ENCODE results near the gene SULT4A1. TPM values are rescaled to one million over a fixed set of nuclear protein-coding genes. Genes with fewer than 3 reads are reported as not detected.

Gene SULT4A1
- total and polyA plus RNA-seq, 2 of the 4 experiments (the other 2 are of a cell fraction): 1.1 to 5.2 TPM

GRCh38 chr22:43830931-43831560 lies 31.3 kb downstream of the SULT4A1 start:
- Histone ChIP-seq H3K79me1 (ENCODE audit: low read depth in 1 of 2, low read length in 2 of 2) (no peaks in the 10 kb centered on the region), H3K23ac (ENCODE audit: low read depth, low read length) (no peak overlapping the region), H3K14ac (replicated peaks; ENCODE audit: low read depth, low read length) (no peak overlapping the region), H4K8ac (ENCODE audit: low read depth in 2 of 2, low read length in 2 of 2) (no peak overlapping the region), H2BK20ac (ENCODE audit: low read depth, low read length) (no peak overlapping the region), H2BK15ac (ENCODE audit: low read depth, low read length) (no peak overlapping the region), H3K9me1 (ENCODE audit: insufficient read depth, low read length) (peaks cover 13% of the 10 kb centered on the region), H3K4me2 (ENCODE audit: low read depth, low read length) (no peak overlapping the region), H4K91ac (ENCODE audit: insufficient read depth, low read depth, low read length) (no peak overlapping the region), H3K9me3 (ENCODE audit: control insufficient read depth, insufficient read depth, low read length) (no peaks in the 10 kb centered on the region), H4K20me1 (ENCODE audit: insufficient read depth, low read length) (no peaks in the 10 kb centered on the region; the same call in 1 of the 2 replicates), H2BK120ac (ENCODE audit: low read depth, low read length) (no peak overlapping the region), H3K36me3 (ENCODE audit: control insufficient read depth, insufficient read depth, low read length) (peaks cover 2% of the 10 kb centered on the region; the same call in 1 of the 2 replicates), H3K56ac (ENCODE audit: extremely low read depth, insufficient read depth, low read length) (no peak overlapping the region), H3K4me3 (ENCODE audit: insufficient read depth, low read depth, low read length) (no peak overlapping the region), H3K9ac (ENCODE audit: low read depth, low read length) (no peak overlapping the region), H2AK9ac (replicated peaks; ENCODE audit: low read depth, low read length, poor library complexity) (no peak overlapping the region), H2AFZ (replicated peaks; ENCODE audit: low read length, poor library complexity) (no peak overlapping the region), H3K4ac (ENCODE audit: low read depth, low read length) (no peak overlapping the region), H3K18ac (ENCODE audit: low read depth, low read length) (no peak overlapping the region), H3K27ac (ENCODE audit: insufficient read depth, low read length) (no peak overlapping the region), H3K27me3 (ENCODE audit: control insufficient read depth, insufficient read depth, low read length) (no peaks in the 10 kb centered on the region; the same call in 1 of the 2 replicates), H2BK5ac (ENCODE audit: low read depth, low read length, poor library complexity, severe bottlenecking) (no peak overlapping the region), H2AK5ac (ENCODE audit: low read depth, low read length) (no peak overlapping the region), H3K4me1 (ENCODE audit: control insufficient read depth, insufficient read depth, low read length) (peaks cover 42% of the 10 kb centered on the region), H4K5ac (ENCODE audit: low read depth, low read length) (no peak overlapping the region)
- no TSS peak for BruUV-seq (replicated peaks)
- 79% methylated on average over 10 of the region's 12 CpGs; no CpG with 5 or more reads in 1 of the 2 experiments for WGBS, 2 experiments (ENCODE audit: extremely low coverage in 2 of 2, insufficient read length in 1 of 2)
- intact Hi-C loops (cut with micrococcal nuclease): no loop called here
- DNase-seq: no peak
- dilution Hi-C loops (cut with HindIII; ENCODE audit: low sequenced_read_pairs, unreplicated experiment): no loop called here
- ChIA-PET POLR2A (ENCODE audit: unreplicated experiment) (no interaction called here), CTCF (no interaction called here)
- TF ChIP-seq RCOR1 (IDR thresholded peaks at IDR 0.05; ENCODE audit: insufficient replicate concordance, low read length) (no peak), USF2 (IDR thresholded peaks at IDR 0.05; ENCODE audit: low read depth, low read length) (no peak), CHD1 (IDR thresholded peaks at IDR 0.05; ENCODE audit: low read depth, low read length) (no peak), CEBPB (IDR thresholded peaks at IDR 0.05; ENCODE audit: low read depth, low read length) (no peak), POLR2A (IDR thresholded peaks at IDR 0.05; ENCODE audit: low read depth, low read length) (no peak), MAZ (IDR thresholded peaks at IDR 0.05; ENCODE audit: borderline replicate concordance, low read depth, low read length) (no peak), BHLHE40 (IDR thresholded peaks at IDR 0.05; ENCODE audit: low read depth, low read length) (no peak)
- in situ Hi-C loops (cut with MboI; ENCODE audit: low sequenced_read_pairs): no loop called here
- ATAC-seq (ENCODE audit: low read depth): no peak
